HG03442 (cell line): ENCODE measurements around the gene FSCN2.
"Not testable (repeated sequence)": the region's sequence is repeated elsewhere in the genome, so short reads cannot be mapped to it uniquely, and the experiment has no call there.

Experiments
- ATAC-seq: cut with Tn5 transposase; IDR thresholded peaks from one replicate; pipeline ENCODE4 v1.9.1; 2021; ENCODE audit warnings: mild to moderate bottlenecking, moderate library complexity; ENCODE audit not compliant: unreplicated experiment

Gene FSCN2

GRCh38 chr17:81573794-81574642, 45.8 kb downstream of the FSCN2 start:
- no peak for ATAC-seq

- ATAC-seq: no peak
Observed at GRCh38 chr17:81574643-81574956, 46.4 kb downstream of the FSCN2 start.

GRCh38 chr17:81575836-81576235, 47.7 kb downstream of the FSCN2 start:
- no peak for ATAC-seq

GRCh38 chr17:81576621-81577277, 48.6 kb downstream of the FSCN2 start:
- ATAC-seq: no peak

- ATAC-seq: no peak
Observed at GRCh38 chr17:81577278-81578000, 49.3 kb downstream of the FSCN2 start.

- ATAC-seq: no peak
Observed at GRCh38 chr17:81578038-81578441, 49.9 kb downstream of the FSCN2 start.

GRCh38 chr17:81578561-81579225, 50.5 kb downstream of the FSCN2 start:
- ATAC-seq: no peak

GRCh38 chr17:81579298-81579697, 51.1 kb downstream of the FSCN2 start:
- ATAC-seq: no peak

- ATAC-seq: no peak
Observed at GRCh38 chr17:81579821-81580321, 51.7 kb downstream of the FSCN2 start.

GRCh38 chr17:81580481-81580880, 52.3 kb downstream of the FSCN2 start:
- ATAC-seq: no peak

- no peak for ATAC-seq
Observed at GRCh38 chr17:81581758-81582157, 53.6 kb downstream of the FSCN2 start.

GRCh38 chr17:81582341-81582740, 54.2 kb downstream of the FSCN2 start:
- ATAC-seq: no peak

- ATAC-seq: no peak
Observed at GRCh38 chr17:81582749-81583148, 54.6 kb downstream of the FSCN2 start.

- ATAC-seq: no peak
Observed at GRCh38 chr17:81583589-81584342, 55.6 kb downstream of the FSCN2 start.

GRCh38 chr17:81584771-81585170, 56.6 kb downstream of the FSCN2 start:
- ATAC-seq: not testable (repeated sequence)

- no peak for ATAC-seq
Observed at GRCh38 chr17:81586096-81586495, 57.9 kb downstream of the FSCN2 start.
